Measurements from ENCODE around the gene FAM210B. TPM values are rescaled to one million over a fixed set of nuclear protein-coding genes. Genes with fewer than 3 reads are reported as not detected.

The FAM210B gene
- total and polyA plus RNA-seq, 2 of the 8 experiments (the other 6 are each of a cell fraction or from before 2014, with no cell fraction given), result 9.4 to 15.0 TPM

DNA sequence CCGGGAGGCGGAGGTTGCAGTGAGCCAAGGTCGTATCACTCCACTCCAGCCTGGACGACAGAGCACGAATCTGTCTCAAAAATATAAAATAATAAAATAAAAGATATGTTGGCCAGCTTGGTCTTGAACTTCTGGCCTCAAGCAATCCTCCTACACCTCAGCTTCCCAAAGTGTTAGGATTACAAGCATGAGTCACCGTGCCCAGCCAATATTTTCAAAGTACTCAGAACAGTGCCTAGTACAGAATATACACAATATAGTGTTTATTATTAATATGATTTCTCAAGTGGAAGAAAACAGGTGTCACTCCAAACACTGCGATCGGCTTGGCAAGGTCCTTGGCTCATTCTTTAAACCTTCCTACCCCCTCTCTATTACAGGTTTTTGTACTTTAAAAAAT, 3.1 kb downstream of the FAM210B start:
- H2BK12ac ChIP-seq (ENCODE audit: low read depth, low read length), result no peak overlapping the region
- ChIA-PET CTCF (ENCODE audit: partially characterized antibody) (no interaction called here), POLR2A (ENCODE audit: partially characterized antibody) (interaction anchor here (0.9 kb wide), 1 partner anchor 30 kb away, joined by 3 read pairs; the partner anchor contains the start of gene AURKA)
- DNase-seq (ENCODE audit: low read depth in 1 of 2, low spot score in 2 of 2) (no peak), FAIRE-seq (no peak)
- no peak overlapping the region for H2BK15ac ChIP-seq (ENCODE audit: low read length)
- peaks cover 0 to 10% of the 10 kb centered on the region in 2 experiments for H4K20me1 ChIP-seq (replicated peaks in 1 of 2; ENCODE audit: control insufficient read depth in 1 of 2, insufficient read depth in 2 of 2, low read length in 2 of 2)
- H3K79me2 ChIP-seq (ENCODE audit: control insufficient read depth in 1 of 2, insufficient read depth in 2 of 2, low read length in 2 of 2), result no peaks in the 10 kb centered on the region
- no peak overlapping the region for H2BK20ac ChIP-seq (ENCODE audit: low read length)
- H3K4ac ChIP-seq (replicated peaks; ENCODE audit: insufficient read length, low read depth, low read length), result no peak overlapping the region
- peaks cover 4 to 11% (median 6%) of the 10 kb centered on the region in 4 experiments for H3K4me1 ChIP-seq (replicated peaks in 1 of 4; ENCODE audit: control insufficient read depth in 3 of 4, insufficient read depth in 4 of 4, low read length in 3 of 4)
- no peak overlapping the region for H3K4me2 ChIP-seq (ENCODE audit: insufficient read depth in 1 of 2, low read depth in 2 of 2, low read length in 2 of 2)
- H4K8ac ChIP-seq (ENCODE audit: extremely low read depth, insufficient read depth, low read length), result no peak overlapping the region
- H3K36me3 ChIP-seq (ENCODE audit: control insufficient read depth in 2 of 4, insufficient read depth in 4 of 4, low read length in 3 of 4), result no peaks in the 10 kb centered on the region
- H3K27ac ChIP-seq (ENCODE audit: low read depth, low read length), result no peak overlapping the region
- no peaks in the 10 kb centered on the region for H3K79me1 ChIP-seq (ENCODE audit: low read depth, low read length)
- no peak overlapping the region for H4K5ac ChIP-seq (ENCODE audit: insufficient read length, low read depth, low read length)
- no peak overlapping the region for H2AFZ ChIP-seq (ENCODE audit: low read length)
- H3K9me3 ChIP-seq (ENCODE audit: insufficient read depth in 2 of 2, low read depth in 1 of 2, low read length in 1 of 2), result no peaks in the 10 kb centered on the region
- H2BK120ac ChIP-seq (replicated peaks; ENCODE audit: low read depth, low read length), result no peak overlapping the region
- no peak overlapping the region for H3K9ac ChIP-seq (replicated peaks in 1 of 4; ENCODE audit: extremely low read depth in 1 of 4, low read depth in 3 of 4, low read length in 3 of 4)
- peaks cover 9% of the 10 kb centered on the region; the same call in 1 of the 2 replicates for H3K23me2 ChIP-seq (ENCODE audit: low read depth, low read length)
- H2AK5ac ChIP-seq (ENCODE audit: low read depth, low read length), result no peak overlapping the region
- 86% methylated on average over 8 of the region's 8 CpGs; no CpG with 5 or more reads in 1 of the 2 experiments for whole genome bisulfite sequencing, 2 experiments (ENCODE audit: extremely low coverage in 1 of 2, insufficient coverage in 1 of 2, insufficient read length in 1 of 2, insufficient replicate concordance in 2 of 2, low coverage in 1 of 2, low lambda C conversion rate in 2 of 2, missing lambda C conversion rate in 1 of 2)
- no peak overlapping the region for H3K18ac ChIP-seq (ENCODE audit: extremely low read depth, low read length)
- TF ChIP-seq KDM4A (IDR thresholded peaks at IDR 0.05; ENCODE audit: low read depth, low read length, severe bottlenecking), result no peak
- TF ChIP-seq, protein P1, sequence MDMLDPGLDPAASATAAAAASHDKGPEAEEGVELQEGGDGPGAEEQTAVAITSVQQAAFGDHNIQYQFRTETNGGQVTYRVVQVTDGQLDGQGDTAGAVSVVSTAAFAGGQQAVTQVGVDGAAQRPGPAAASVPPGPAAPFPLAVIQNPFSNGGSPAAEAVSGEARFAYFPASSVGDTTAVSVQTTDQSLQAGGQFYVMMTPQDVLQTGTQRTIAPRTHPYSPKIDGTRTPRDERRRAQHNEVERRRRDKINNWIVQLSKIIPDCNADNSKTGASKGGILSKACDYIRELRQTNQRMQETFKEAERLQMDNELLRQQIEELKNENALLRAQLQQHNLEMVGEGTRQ (IDR thresholded peaks at IDR 0.05; ENCODE audit: low read length), result no peak
- H3K14ac ChIP-seq (ENCODE audit: insufficient read length), result no peak overlapping the region
- no peak overlapping the region for H3K23ac ChIP-seq (ENCODE audit: insufficient read length)
- peaks cover 0 to 11% (median 8%) of the 10 kb centered on the region in 4 experiments; a peak in 4 of 7 replicates for H3K27me3 ChIP-seq (replicated peaks in 1 of 4; ENCODE audit: control insufficient read depth in 3 of 4, extremely low read depth in 1 of 4, insufficient read depth in 3 of 4, low read length in 3 of 4)
- H2BK5ac ChIP-seq (ENCODE audit: low read depth, low read length), result no peak overlapping the region
- H4K91ac ChIP-seq (replicated peaks; ENCODE audit: insufficient read length, low read length), result no peak overlapping the region
- no peak overlapping the region for H3K56ac ChIP-seq (replicated peaks; ENCODE audit: insufficient read length, low read depth, low read length)
- no peak overlapping the region for H3K4me3 ChIP-seq (ENCODE audit: extremely low read depth in 1 of 4, insufficient read depth in 2 of 4, low read depth in 3 of 4, low read length in 4 of 4)

Measured in H1 (cell line).